ENCODE measurements around the gene ALDH2.
"Not testable (repeated sequence)": the region's sequence is repeated elsewhere in the genome, so short reads cannot be mapped to it uniquely, and the experiment has no call there.

The ALDH2 gene

GRCh38 chr12:111758120-111758561, 8.6 kb upstream of the ALDH2 start:
- peak in 4 of 56 donors; percentile 13 to 45 (median 20) for DNase-seq

- no peak for DNase-seq
These were observed 7.5 kb upstream of the ALDH2 start for GRCh38 chr12:111759271-111759670.

GRCh38 chr12:111759991-111760390, 6.7 kb upstream of the ALDH2 start:
- DNase-seq, result no peak

- no peak for DNase-seq
These were observed 5.6 kb upstream of the ALDH2 start for GRCh38 chr12:111761099-111761498.

GRCh38 chr12:111761706-111762105, 5.0 kb upstream of the ALDH2 start:
- no peak for DNase-seq

- DNase-seq, result not testable (repeated sequence)
These were observed 3.2 kb upstream of the ALDH2 start for GRCh38 chr12:111763552-111763951.

- DNase-seq, result no peak
These were observed 2.5 kb upstream of the ALDH2 start for GRCh38 chr12:111764120-111764821.

- peak in 3 of 56 donors; percentile 15 to 35 (median 28) for DNase-seq
These were observed 827 bp downstream of the ALDH2 start for GRCh38 chr12:111767362-111768158.

- DNase-seq, result no peak
These were observed 1.6 kb downstream of the ALDH2 start for GRCh38 chr12:111768159-111768895.

- no peak for DNase-seq
These were observed 2.9 kb downstream of the ALDH2 start for GRCh38 chr12:111769599-111769998.

- peak in 29 of 56 donors; percentile 4 to 66 (median 29) for DNase-seq
These were observed 7.2 kb downstream of the ALDH2 start for GRCh38 chr12:111773801-111774551.

- peak in 47 of 56 donors; percentile 8 to 79 (median 45) for DNase-seq
These were observed 8.8 kb downstream of the ALDH2 start for GRCh38 chr12:111775205-111776193.

- no peak for DNase-seq
These were observed 10.2 kb downstream of the ALDH2 start for GRCh38 chr12:111776836-111777344.

- DNase-seq, result peak in 14 of 56 donors; percentile 5 to 39 (median 10)
These were observed 10.8 kb downstream of the ALDH2 start for GRCh38 chr12:111777345-111778045.

GRCh38 chr12:111780166-111780565, 13.4 kb downstream of the ALDH2 start:
- no peak for DNase-seq

GRCh38 chr12:111780615-111781014, 13.9 kb downstream of the ALDH2 start:
- DNase-seq, result no peak

- no peak for DNase-seq
These were observed 14.4 kb downstream of the ALDH2 start for GRCh38 chr12:111781085-111781658.

- DNase-seq, result no peak
These were observed 16.3 kb downstream of the ALDH2 start for GRCh38 chr12:111783046-111783445.

- no peak for DNase-seq
These were observed 18.2 kb downstream of the ALDH2 start for GRCh38 chr12:111784953-111785352.
